SK-N-MC (cell line): ENCODE measurements around the gene RBM39.

Experiments
- DNase-seq: peaks from one replicate; pipeline ENCODE4 v3.0.0-alpha.2; 2011; ENCODE audit warnings: low read depth, low spot score
- H3K27ac ChIP-seq: fragments of 200-600 bp; sonication (generic); 2 replicates; pipeline ENCODE4 v1.5.1; 2016; ENCODE audit warnings: mixed run types
- H3K36me3 ChIP-seq: fragments of 200-600 bp; sonication (generic); 2 replicates; pipeline ENCODE4 v1.6.1; 2017; ENCODE audit warnings: antibody characterized with exemption, low read length, mixed read lengths; ENCODE audit not compliant: insufficient read depth
- H3K4me3 ChIP-seq: fragments of 200-600 bp; sonication (generic); 2 replicates; pipeline ENCODE4 v1.5.1; 2016
- H3K9ac ChIP-seq: fragments of 200-600 bp; sonication (generic); 2 replicates; pipeline ENCODE4 v1.8.0; 2017; ENCODE audit warnings: mixed run types, mixed read lengths; ENCODE audit not compliant: insufficient read length
- H3K9me3 ChIP-seq: fragments of 200-600 bp; sonication (generic); 2 replicates; pipeline ENCODE4 v1.6.1; 2017; ENCODE audit warnings: low read depth, mild to moderate bottlenecking, antibody characterized with exemption, low read length, moderate library complexity, mixed read lengths
- EZH2 ChIP-seq: fragments of 200-600 bp; sonication (generic); IDR thresholded peaks from one replicate; pipeline ENCODE4 v1.6.1; 2017; ENCODE audit warnings: antibody characterized with exemption
- FOXP2 ChIP-seq: optimal IDR thresholded peaks from 2 replicates; pipeline ENCODE3; 2011; ENCODE audit warnings: mild to moderate bottlenecking, moderate library complexity; ENCODE audit not compliant: insufficient read depth; ENCODE audit errors: extremely low read length, control extremely low read depth
- POLR2AphosphoS5 ChIP-seq: IDR thresholded peaks from 2 replicates; pipeline ENCODE4 v1.6.1; 2012; ENCODE audit warnings: mild to moderate bottlenecking, low read depth, low read length, borderline replicate concordance

Gene RBM39

DNA sequence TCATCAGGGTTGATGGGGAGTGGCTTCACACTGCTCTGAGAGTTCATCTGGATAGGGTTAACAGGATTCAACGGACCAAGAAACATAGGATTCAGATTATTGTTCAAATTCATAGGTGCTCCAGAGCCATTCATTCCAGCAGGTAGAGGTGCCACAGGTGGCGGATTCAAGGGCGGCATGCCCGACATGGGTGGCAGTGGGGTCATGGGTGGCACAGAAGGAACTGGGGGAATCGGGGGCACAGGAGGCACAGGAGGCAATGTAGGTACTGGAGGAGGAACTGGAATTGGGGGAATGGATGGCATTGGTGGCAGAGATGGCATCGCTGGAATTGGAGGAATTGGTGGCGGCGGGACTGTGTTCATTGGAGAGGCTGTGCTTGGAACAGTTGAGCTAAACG, 87.6 kb downstream of the RBM39 start:
- Histone ChIP-seq H3K36me3 (peaks cover 96% of the 10 kb centered on the region), H3K9me3 (no peaks in the 10 kb centered on the region), H3K9ac (no peak overlapping the region), H3K27ac (no peak overlapping the region), H3K4me3 (no peak overlapping the region)
- no peak for DNase-seq
- TF ChIP-seq FOXP2 (no peak), POLR2AphosphoS5 (0 out of 2 replicates have a peak, but pooled peaks have one; percentile 18)

DNA sequence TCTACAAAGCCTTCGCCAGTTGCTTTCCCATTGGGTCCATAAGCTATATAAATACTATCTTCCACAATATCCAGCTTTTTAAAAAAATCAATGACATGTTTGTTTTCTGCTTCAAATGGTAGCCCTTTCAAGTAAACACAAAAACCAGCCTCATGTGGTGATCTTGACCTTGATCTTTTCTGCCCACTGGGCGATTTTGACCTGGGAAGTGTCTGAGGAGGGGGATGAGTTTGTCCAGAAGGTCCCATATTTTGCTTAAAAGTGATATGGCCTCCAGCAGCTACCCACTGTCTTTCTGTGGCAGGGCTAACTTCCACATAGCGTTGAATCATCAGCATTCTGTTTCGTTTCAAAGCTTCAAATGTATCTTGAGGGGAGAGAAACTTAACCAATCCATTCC, 88.2 kb downstream of the RBM39 start:
- Histone ChIP-seq H3K27ac (no peak overlapping the region), H3K9me3 (no peaks in the 10 kb centered on the region), H3K36me3 (peaks cover 97% of the 10 kb centered on the region), H3K9ac (no peak overlapping the region), H3K4me3 (no peak overlapping the region)
- no peak for DNase-seq
- TF ChIP-seq EZH2 (no peak), POLR2AphosphoS5 (no peak), FOXP2 (no peak)
